ENCODE measurements around the gene DECR2.

- TF ChIP-seq CTCF (IDR thresholded peaks at IDR 0.05; ENCODE audit: low read depth, low read length, poor library complexity, severe bottlenecking) (no peak), EZH2phosphoT487 (IDR thresholded peaks at IDR 0.05; ENCODE audit: borderline replicate concordance, low read length) (no peak)
Observed at GRCh38 chr16:396605-397004, 5.1 kb upstream of the DECR2 start.
